ENCODE measurements around the gene IQGAP3. TPM values are rescaled to one million over a fixed set of nuclear protein-coding genes. Genes with fewer than 3 reads are reported as not detected.

The IQGAP3 gene
- total RNA-seq, 2 experiments from 2014 or later: 9.4 to 10.6 TPM

Other genes starting within 250 kb of the IQGAP3 start
- 100 to 1,000 TPM; 332 to 349 TPM for gene CCT3, start 234.3 kb downstream of the IQGAP3 start, total RNA-seq
- gene TSACC, start 234.0 kb downstream of the IQGAP3 start, total RNA-seq: under 1 TPM in 1 of 2 experiments, not detected in 1; 0.57 TPM
- not detected for gene RHBG, start 203.4 kb downstream of the IQGAP3 start, total RNA-seq
- 10 to 100 TPM; 28.8 to 32.8 TPM for gene MEF2D, start 71.8 kb downstream of the IQGAP3 start, total RNA-seq
- 1 to 10 TPM; 3.1 to 3.9 TPM for gene TTC24, start 7.2 kb upstream of the IQGAP3 start, total RNA-seq
- gene NAXE, start 19.2 kb upstream of the IQGAP3 start, total RNA-seq: 10 to 100 TPM; 77.4 to 84.6 TPM
- 10 to 100 TPM; 37.5 to 38.3 TPM for gene GPATCH4, start 28.9 kb upstream of the IQGAP3 start, total RNA-seq
- gene HAPLN2, start 46.9 kb upstream of the IQGAP3 start, total RNA-seq: under 1 TPM; 0.40 to 0.55 TPM
- gene BCAN, start 69.6 kb upstream of the IQGAP3 start, total RNA-seq: not detected
- not detected for gene NES, start 104.8 kb upstream of the IQGAP3 start, total RNA-seq
- gene CRABP2, start 133.0 kb upstream of the IQGAP3 start, total RNA-seq: under 1 TPM; 0.45 to 0.72 TPM
- 10 to 100 TPM; 35.3 to 35.5 TPM for gene METTL25B, start 155.9 kb upstream of the IQGAP3 start, total RNA-seq
- gene ISG20L2, start 156.2 kb upstream of the IQGAP3 start, total RNA-seq: 10 to 100 TPM; 24.8 to 28.7 TPM
- gene MRPL24, start 168.5 kb upstream of the IQGAP3 start, total RNA-seq: 100 to 1,000 TPM in 1 of 2 experiments, 10 to 100 TPM in 1; 91.1 to 114 TPM
- 100 to 1,000 TPM; 282 to 283 TPM for gene HDGF, start 179.1 kb upstream of the IQGAP3 start, total RNA-seq
- 10 to 100 TPM; 55.2 to 55.8 TPM for gene PRCC, start 195.0 kb upstream of the IQGAP3 start, total RNA-seq
- 100 to 1,000 TPM; 134 to 138 TPM for gene SH2D2A, start 244.3 kb upstream of the IQGAP3 start, total RNA-seq